GM18909 (cell line): ENCODE data around the gene MED15.
"Not testable (repeated sequence)": the region's sequence is repeated elsewhere in the genome, so short reads cannot be mapped to it uniquely, and the experiment has no call there.

ENCODE experiments used
- ATAC-seq: cut with Tn5 transposase; IDR thresholded peaks from one replicate; pipeline ENCODE4 v1.9.1; 2021; ENCODE audit warnings: mild to moderate bottlenecking; ENCODE audit not compliant: unreplicated experiment, poor library complexity

MED15 gene

DNA sequence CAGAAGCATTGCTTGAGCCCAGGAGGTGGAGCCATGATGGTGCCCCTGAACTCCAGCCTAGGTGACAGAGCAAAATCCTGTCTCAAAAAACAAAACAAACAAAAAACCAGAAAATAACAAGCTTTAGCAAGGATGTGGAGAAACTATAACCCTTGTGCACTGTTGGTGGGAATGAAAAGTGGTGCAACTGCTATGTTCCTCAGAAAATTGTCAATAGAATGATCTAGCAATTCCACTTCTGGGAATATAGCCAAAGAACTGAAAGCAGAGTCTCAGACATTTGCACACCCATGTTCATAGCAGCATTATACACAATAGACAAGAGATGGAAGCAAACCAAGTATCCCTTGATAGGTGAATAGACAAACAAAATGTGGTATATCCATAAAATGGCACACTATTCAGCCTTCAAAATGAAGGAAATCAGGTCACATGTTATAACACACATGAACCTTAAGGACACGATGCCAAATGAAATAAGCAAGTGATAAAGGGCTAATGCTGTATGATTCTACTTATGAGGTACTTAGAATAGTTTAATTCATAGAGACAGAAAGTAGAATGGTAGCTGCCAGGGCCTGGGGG is 27.7 kb upstream of the MED15 start:
- ATAC-seq: no peak

- not testable (repeated sequence) for ATAC-seq
These were observed 24.3 kb upstream of the MED15 start for GRCh38 chr22:20483143-20483506.

- no peak for ATAC-seq
These were observed 23.6 kb upstream of the MED15 start for GRCh38 chr22:20483771-20484170.

- ATAC-seq: no peak
These were observed 22.3 kb upstream of the MED15 start for GRCh38 chr22:20484948-20485683.

DNA sequence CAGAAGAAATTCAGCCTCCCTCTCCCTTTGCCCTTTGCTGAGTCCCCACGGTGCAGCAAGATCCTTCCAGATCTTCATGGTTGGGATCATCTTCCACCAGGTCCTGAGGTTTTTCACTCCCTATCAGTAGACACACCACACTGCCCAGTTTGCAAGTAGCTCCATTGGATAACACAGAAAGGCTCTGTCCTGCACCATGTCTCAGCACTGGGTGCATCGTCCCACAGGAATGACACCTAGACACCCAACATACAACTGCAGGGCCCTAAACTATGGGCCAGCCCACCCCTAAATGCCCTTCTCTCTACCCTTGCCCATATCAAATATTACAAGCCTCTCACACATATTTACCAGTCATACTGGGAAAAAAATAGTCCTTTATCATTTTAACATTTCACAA is 21.2 kb upstream of the MED15 start:
- no peak for ATAC-seq

DNA sequence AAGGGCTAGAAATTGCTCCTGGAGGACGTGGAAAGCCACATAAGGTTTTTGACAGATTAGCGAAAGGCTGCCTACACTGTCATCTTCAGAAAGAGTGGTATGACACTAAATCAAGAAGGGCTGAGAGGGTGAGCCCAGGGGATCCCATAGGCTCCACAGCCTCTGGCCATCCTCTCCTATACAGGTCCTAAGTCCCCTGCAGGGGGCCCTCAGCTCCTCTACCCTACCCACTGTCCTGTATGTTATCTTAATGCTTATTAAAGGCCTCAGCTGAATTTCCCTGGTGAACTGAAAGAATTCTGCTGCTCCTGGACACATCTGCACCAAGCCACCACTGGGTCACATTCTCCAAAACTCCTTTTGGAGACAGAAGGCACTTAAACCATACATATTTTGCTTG is 19.7 kb upstream of the MED15 start:
- no peak for ATAC-seq

DNA sequence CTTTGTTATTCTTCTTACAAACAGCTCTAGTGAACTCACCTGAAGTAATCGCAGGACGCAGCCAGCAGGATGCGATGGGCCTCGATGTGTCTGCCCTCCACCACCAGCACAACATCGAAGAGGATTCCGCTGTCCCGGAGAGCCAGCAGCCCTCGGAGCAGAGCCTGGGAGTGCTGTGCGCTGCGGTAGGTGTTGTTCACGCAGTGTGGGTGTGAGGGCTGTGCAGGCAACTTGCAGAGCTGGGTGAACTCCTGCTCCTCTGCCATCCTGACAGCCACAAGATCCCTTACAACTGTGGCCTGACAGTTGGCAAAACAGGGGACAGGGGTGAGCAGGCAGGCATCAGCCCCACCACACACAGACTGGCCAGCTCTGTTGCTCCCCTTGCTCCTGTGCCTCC is 18.5 kb upstream of the MED15 start:
- no peak for ATAC-seq

DNA sequence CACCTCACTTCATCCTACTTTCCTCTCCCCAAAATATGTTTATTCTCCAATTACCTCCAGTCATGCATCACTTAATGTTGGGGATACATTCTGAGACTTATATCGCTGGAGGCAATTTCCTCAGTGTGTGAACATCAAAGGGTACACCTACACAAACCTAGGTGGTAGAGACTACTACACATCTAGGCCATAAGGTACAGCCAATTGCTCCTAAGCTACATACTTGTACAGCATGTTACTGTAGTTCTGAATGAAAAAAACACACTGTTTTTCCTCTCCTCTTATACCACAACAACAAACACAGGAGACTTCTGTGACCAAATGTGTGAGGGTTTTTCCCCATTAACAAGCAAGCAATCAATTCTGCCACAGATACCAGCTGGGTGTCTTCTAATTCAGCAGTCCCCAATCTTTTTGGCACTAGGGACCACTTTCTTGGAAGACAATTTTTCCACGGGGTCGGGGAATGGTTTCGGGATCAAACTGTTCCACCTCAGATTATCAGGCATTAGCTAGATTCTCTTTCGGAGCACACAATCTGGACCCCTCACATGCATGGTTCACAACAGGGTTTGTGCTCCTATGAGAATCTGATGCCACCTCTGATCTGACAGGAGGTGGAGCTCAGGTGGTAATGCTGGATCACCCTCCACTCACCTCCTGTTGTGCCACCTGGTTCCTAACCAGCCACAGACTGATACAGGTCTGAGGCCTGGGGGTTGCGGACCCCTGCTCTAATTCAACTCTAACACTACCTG is 17.0 kb upstream of the MED15 start:
- no peak for ATAC-seq

GRCh38 chr22:20490941-20491307 is 16.5 kb upstream of the MED15 start:
- no peak for ATAC-seq

GRCh38 chr22:20491346-20491745 is 16.1 kb upstream of the MED15 start:
- no peak for ATAC-seq

- ATAC-seq: peak; percentile 44
These were observed 12.2 kb upstream of the MED15 start, which contains the start of gene KLHL22 for GRCh38 chr22:20494978-20495860. TSS of gene KLHL22 (minus strand) at chr22:20495795. CDS start at chr22:20489211, 6,584 bp downstream.

GRCh38 chr22:20495861-20496681 is 11.3 kb upstream of the MED15 start:
- ATAC-seq: peak; percentile 83

DNA sequence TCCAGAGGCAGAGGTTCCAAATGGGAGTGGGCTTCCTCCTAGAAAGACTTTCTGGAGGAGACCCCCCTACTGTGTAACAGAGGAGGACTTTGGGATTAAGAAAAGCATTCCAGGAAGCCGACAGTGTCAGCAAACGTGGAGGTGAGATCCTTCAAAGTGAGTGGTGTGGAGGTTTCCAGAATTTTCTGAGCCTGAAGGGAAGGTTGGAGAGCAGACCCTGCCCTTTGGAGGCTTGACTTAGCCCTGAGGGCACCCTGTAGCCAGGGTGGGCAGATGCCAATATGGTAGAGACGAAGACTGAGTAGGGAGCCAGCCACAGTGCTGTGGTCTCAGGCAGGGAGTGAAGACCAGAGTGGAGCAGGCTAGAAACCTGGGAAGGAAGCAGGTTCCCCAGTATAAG is 10.0 kb upstream of the MED15 start:
- ATAC-seq: no peak

DNA sequence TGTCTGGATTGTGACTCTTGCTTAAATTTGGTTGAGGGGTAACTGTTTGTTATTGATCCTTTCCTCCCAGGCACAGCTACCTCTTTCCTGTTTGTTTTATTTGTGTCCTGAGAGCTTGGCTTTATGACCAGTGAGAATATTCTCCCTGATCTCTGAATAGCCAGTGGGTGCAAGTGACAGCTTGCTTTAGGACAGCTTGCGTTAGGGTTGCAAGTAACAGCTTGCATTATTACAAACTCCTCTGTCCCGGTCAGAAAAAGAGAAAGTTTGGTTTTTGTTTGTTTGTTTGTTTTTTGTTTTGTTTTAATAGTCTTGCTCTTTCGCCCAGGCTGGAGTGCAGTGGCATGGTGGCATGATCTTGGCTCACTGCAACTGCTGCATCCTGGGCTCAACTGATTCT is 8.5 kb upstream of the MED15 start:
- no peak for ATAC-seq

GRCh38 chr22:20499769-20500168 is 7.6 kb upstream of the MED15 start:
- ATAC-seq: no peak

- no peak for ATAC-seq
These were observed 3.6 kb upstream of the MED15 start for GRCh38 chr22:20503816-20504215.

DNA sequence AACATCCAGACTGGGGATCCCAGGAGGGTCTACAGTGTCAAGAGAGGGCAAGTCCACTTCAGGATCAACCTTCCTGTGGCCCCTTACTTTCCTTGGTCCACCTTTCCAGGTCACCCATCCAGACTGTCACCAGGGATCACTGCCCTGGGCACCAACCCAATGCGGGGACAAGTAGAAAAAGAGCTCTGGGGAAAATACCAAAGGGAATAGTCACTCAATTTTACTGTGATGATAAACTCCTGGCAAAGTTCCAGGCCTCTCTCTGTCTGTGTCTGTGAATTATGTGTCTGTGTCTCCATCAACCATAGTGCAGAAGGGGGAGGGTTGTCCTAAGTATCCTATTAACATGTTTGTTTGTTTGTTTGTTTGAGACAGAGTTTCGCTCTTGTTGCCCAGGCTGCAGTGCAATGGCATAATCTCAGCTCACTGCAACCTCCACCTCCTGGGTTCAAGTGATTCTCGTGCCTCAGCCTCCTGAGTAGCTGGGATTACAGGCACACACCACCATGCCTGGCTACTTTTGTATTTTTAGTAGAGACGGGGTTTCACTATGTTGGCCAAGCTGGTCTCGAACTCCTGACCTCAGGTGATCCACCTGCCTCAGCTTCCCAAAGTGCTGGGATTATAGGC is 3.0 kb upstream of the MED15 start:
- ATAC-seq: not testable (repeated sequence)

- ATAC-seq: no peak
These were observed 712 bp upstream of the MED15 start for GRCh38 chr22:20506543-20507252.
